C4-2B (cell line): ENCODE data around the gene TBX4.

Experiments
- H3K27ac ChIP-seq: fragments of 450-650 bp; 2 replicates; pipeline ENCODE4 v1.5.1; 2017
- CTCF ChIP-seq: fragments of 450-650 bp; conservative IDR thresholded peaks from 2 replicates; pipeline ENCODE4 v1.5.1; 2017; ENCODE audit warnings: mild to moderate bottlenecking
- ZFX ChIP-seq: fragments of 450-650 bp; IDR thresholded peaks from 2 replicates; pipeline ENCODE4 v1.6.1; 2017

The TBX4 gene

DNA sequence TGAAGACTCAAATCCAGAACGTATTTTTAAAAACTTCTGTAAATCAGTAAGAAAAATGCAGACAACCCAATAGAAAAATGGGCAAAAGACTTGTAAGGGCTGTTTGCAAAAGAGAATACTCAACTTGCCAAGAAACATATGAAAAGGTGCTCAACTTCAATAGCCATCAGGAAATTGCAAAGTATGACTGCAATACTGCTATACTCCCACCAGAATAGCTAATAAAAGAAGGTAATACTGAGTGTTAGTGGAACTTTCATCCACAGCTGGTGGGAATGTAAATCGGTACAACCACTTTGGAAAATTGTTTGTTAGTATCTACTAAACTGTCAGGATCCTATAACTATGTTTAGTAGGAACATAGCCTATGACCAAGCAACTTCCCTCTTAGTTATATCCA lies 48.1 kb downstream of the TBX4 start:
- no peak for TF ChIP-seq ZFX
- no peak for TF ChIP-seq CTCF
- no peak overlapping the region for H3K27ac ChIP-seq

GRCh38 chr17:61502292-61502691 lies 50.1 kb downstream of the TBX4 start:
- TF ChIP-seq CTCF, result no peak
- TF ChIP-seq ZFX, result no peak
- H3K27ac ChIP-seq, result no peak overlapping the region

GRCh38 chr17:61503961-61504360 lies 51.7 kb downstream of the TBX4 start:
- TF ChIP-seq ZFX (no peak), CTCF (no peak)
- H3K27ac ChIP-seq, result no peak overlapping the region

DNA sequence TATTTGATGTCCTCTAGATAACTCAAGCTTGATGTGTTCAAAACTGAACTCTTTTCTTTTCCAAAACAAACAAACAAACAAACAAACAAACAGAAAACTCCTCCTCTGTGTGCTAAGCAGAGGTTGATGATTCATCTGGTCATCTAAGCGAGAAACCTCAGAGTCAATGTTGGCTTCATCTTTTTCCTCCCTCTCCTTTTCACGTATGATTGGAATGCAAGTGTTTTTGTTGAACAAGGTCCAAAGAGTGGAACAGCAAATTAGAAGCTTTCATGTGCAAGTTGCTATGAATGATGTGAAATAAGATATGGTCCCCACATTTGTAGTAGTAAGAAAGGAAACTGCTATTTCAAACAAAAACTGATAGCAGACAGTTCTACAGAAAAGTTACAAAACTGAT lies 52.5 kb downstream of the TBX4 start:
- no peak overlapping the region for H3K27ac ChIP-seq
- no peak for TF ChIP-seq CTCF
- no peak for TF ChIP-seq ZFX

- H3K27ac ChIP-seq, result no peak overlapping the region
- TF ChIP-seq CTCF (no peak), ZFX (no peak)
Measured at GRCh38 chr17:61505846-61506627, 53.8 kb downstream of the TBX4 start.

- TF ChIP-seq CTCF, result no peak
- TF ChIP-seq ZFX, result no peak
Measured at GRCh38 chr17:61507383-61508066, 55.3 kb downstream of the TBX4 start.

DNA sequence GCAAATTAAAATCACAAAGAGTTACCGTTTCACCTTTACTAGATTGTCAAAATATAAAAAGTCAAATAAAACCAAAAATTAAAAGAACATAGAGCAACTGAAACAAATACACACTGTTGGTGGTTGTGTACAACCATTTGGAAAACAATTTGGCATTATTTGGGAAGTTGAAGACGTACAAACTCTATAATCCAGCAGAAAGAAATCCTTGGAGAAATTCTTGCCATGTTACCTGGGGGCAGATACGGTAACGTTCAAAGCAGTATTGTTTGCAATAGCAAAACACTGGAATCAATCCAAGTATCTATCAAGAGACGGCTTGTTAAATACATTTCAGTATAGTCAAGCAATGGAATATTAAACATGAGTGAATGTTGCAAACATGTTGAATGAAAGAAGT lies 56.7 kb downstream of the TBX4 start:
- TF ChIP-seq CTCF (no peak), ZFX (no peak)
- peak overlapping the region; percentile 16; the same call in 1 of the 2 replicates for H3K27ac ChIP-seq

More at GRCh38 chr17:61507383-61508066, 55.3 kb downstream of the TBX4 start:
- no peak overlapping the region for H3K27ac ChIP-seq

GRCh38 chr17:61509454-61509853 lies 57.2 kb downstream of the TBX4 start:
- peak overlapping the region; percentile 16; the same call in 1 of the 2 replicates for H3K27ac ChIP-seq
